Muscle layer of duodenum (tissue), 2 donors: Measurements from ENCODE around the gene SHROOM3.
"Not testable (repeated sequence)": the region's sequence is repeated elsewhere in the genome, so short reads cannot be mapped to it uniquely, and the experiment has no call there.

ENCODE experiments used
- H3K27ac ChIP-seq: one replicate; pipeline ENCODE4 v1.7.0; 2013; ENCODE audit warnings: mild to moderate bottlenecking, low read length
- H3K27me3 ChIP-seq: one replicate; pipeline ENCODE4 v1.7.0; 2013; ENCODE audit warnings: low read depth, mild to moderate bottlenecking, control low read depth, low read length
- H3K36me3 ChIP-seq, 2 donors: one replicate each; pipeline ENCODE4 v1.7.0; 2013; ENCODE audit warnings: low read length in 2 of 2, control low read depth in 1 of 2, mild to moderate bottlenecking in 1 of 2; ENCODE audit not compliant: insufficient read depth in 2 of 2, control insufficient read depth in 1 of 2
- H3K4me1 ChIP-seq, 2 donors: one replicate each; pipeline ENCODE4 v1.7.0; 2013; ENCODE audit warnings: low read length in 2 of 2, mild to moderate bottlenecking in 2 of 2, control low read depth in 1 of 2, moderate library complexity in 1 of 2; ENCODE audit not compliant: insufficient read depth in 2 of 2, control insufficient read depth in 1 of 2
- H3K4me3 ChIP-seq, 2 donors: one replicate each; pipeline ENCODE4 v1.7.0; 2013; ENCODE audit warnings: low read length in 2 of 2, low read depth in 1 of 2, mild to moderate bottlenecking in 1 of 2
- H3K9me3 ChIP-seq, 2 donors: one replicate each; pipeline ENCODE4 v1.7.0; 2013; ENCODE audit warnings: low read length in 2 of 2, control low read depth in 1 of 2, mild to moderate bottlenecking in 1 of 2; ENCODE audit not compliant: control insufficient read depth in 1 of 2
- donor health status: healthy.

The SHROOM3 gene

GRCh38 chr4:76723373-76723772 lies 288.3 kb downstream of the SHROOM3 start:
- peaks cover 0 to 4% of the 10 kb centered on the region in 2 donors for H3K4me1 ChIP-seq
- no peaks in the 10 kb centered on the region for H3K27me3 ChIP-seq
- H3K36me3 ChIP-seq = no peaks in the 10 kb centered on the region
- H3K9me3 ChIP-seq = no peaks in the 10 kb centered on the region
- H3K4me3 ChIP-seq = no peak overlapping the region
- peak overlapping the region; percentile 16 for H3K27ac ChIP-seq

GRCh38 chr4:76723924-76724323 lies 288.9 kb downstream of the SHROOM3 start:
- H3K27me3 ChIP-seq = no peaks in the 10 kb centered on the region
- H3K36me3 ChIP-seq = no peaks in the 10 kb centered on the region
- no peaks in the 10 kb centered on the region for H3K9me3 ChIP-seq
- peak overlapping the region; percentile 16 for H3K27ac ChIP-seq
- H3K4me1 ChIP-seq = peaks cover 0 to 4% of the 10 kb centered on the region in 2 donors
- H3K4me3 ChIP-seq = no peak overlapping the region

GRCh38 chr4:76725039-76725438 lies 290.0 kb downstream of the SHROOM3 start:
- Histone ChIP-seq H3K27me3 (no peaks in the 10 kb centered on the region), H3K4me1 (peaks cover 0 to 4% of the 10 kb centered on the region in 2 donors), H3K27ac (no peak overlapping the region), H3K9me3 (no peaks in the 10 kb centered on the region), H3K4me3 (no peak overlapping the region), H3K36me3 (no peaks in the 10 kb centered on the region)

- no peak overlapping the region for H3K4me3 ChIP-seq
- H3K4me1 ChIP-seq = peaks cover 0 to 4% of the 10 kb centered on the region in 2 donors
- H3K9me3 ChIP-seq = no peaks in the 10 kb centered on the region
- no peaks in the 10 kb centered on the region for H3K27me3 ChIP-seq
- no peak overlapping the region for H3K27ac ChIP-seq
- H3K36me3 ChIP-seq = no peaks in the 10 kb centered on the region
These were observed 291.1 kb downstream of the SHROOM3 start for GRCh38 chr4:76726176-76726575.

GRCh38 chr4:76726631-76727030 lies 291.6 kb downstream of the SHROOM3 start:
- peaks cover 0 to 4% of the 10 kb centered on the region in 2 donors for H3K4me1 ChIP-seq
- no peak overlapping the region for H3K27ac ChIP-seq
- no peak overlapping the region for H3K4me3 ChIP-seq
- H3K36me3 ChIP-seq = no peaks in the 10 kb centered on the region
- no peaks in the 10 kb centered on the region for H3K9me3 ChIP-seq
- no peaks in the 10 kb centered on the region for H3K27me3 ChIP-seq

GRCh38 chr4:76727934-76728333 lies 292.9 kb downstream of the SHROOM3 start:
- not testable (repeated sequence) for H3K36me3 ChIP-seq, H3K27me3 ChIP-seq, H3K27ac ChIP-seq, H3K9me3 ChIP-seq, H3K4me1 ChIP-seq, H3K4me3 ChIP-seq

GRCh38 chr4:76729460-76729859 lies 294.4 kb downstream of the SHROOM3 start:
- Histone ChIP-seq H3K27ac (no peak overlapping the region), H3K36me3 (no peaks in the 10 kb centered on the region), H3K9me3 (no peaks in the 10 kb centered on the region), H3K4me3 (no peak overlapping the region), H3K27me3 (no peaks in the 10 kb centered on the region), H3K4me1 (peaks cover 0 to 5% of the 10 kb centered on the region in 2 donors)

- peaks cover 0 to 5% of the 10 kb centered on the region in 2 donors for H3K4me1 ChIP-seq
- no peak overlapping the region for H3K27ac ChIP-seq
- H3K4me3 ChIP-seq = no peak overlapping the region
- no peaks in the 10 kb centered on the region for H3K9me3 ChIP-seq
- H3K36me3 ChIP-seq = no peaks in the 10 kb centered on the region
- H3K27me3 ChIP-seq = no peaks in the 10 kb centered on the region
These were observed 295.0 kb downstream of the SHROOM3 start for GRCh38 chr4:76729980-76730379.

GRCh38 chr4:76732246-76732645 lies 297.2 kb downstream of the SHROOM3 start:
- H3K4me3 ChIP-seq = no peak overlapping the region
- peaks cover 6 to 7% of the 10 kb centered on the region in 2 donors for H3K4me1 ChIP-seq
- peak overlapping the region; percentile 5 for H3K27ac ChIP-seq
- H3K36me3 ChIP-seq = no peaks in the 10 kb centered on the region
- H3K27me3 ChIP-seq = no peaks in the 10 kb centered on the region
- no peaks in the 10 kb centered on the region for H3K9me3 ChIP-seq

GRCh38 chr4:76733068-76733771 lies 298.2 kb downstream of the SHROOM3 start:
- H3K4me1 ChIP-seq = peaks cover 15 to 17% of the 10 kb centered on the region in 2 donors
- H3K9me3 ChIP-seq = no peaks in the 10 kb centered on the region
- no peaks in the 10 kb centered on the region for H3K36me3 ChIP-seq
- H3K27me3 ChIP-seq = no peaks in the 10 kb centered on the region
- H3K4me3 ChIP-seq = no peak overlapping the region
- H3K27ac ChIP-seq = no peak overlapping the region

GRCh38 chr4:76736414-76736813 lies 301.4 kb downstream of the SHROOM3 start:
- H3K4me1 ChIP-seq = peaks cover 23 to 32% of the 10 kb centered on the region in 2 donors
- H3K27ac ChIP-seq = peak overlapping the region; percentile 95
- no peaks in the 10 kb centered on the region for H3K9me3 ChIP-seq
- no peaks in the 10 kb centered on the region for H3K27me3 ChIP-seq
- no peaks in the 10 kb centered on the region for H3K36me3 ChIP-seq
- H3K4me3 ChIP-seq = no peak overlapping the region

GRCh38 chr4:76737180-76737579 lies 302.2 kb downstream of the SHROOM3 start:
- peak overlapping the region; percentile 95 for H3K27ac ChIP-seq

More at GRCh38 chr4:76737180-76737579, 302.2 kb downstream of the SHROOM3 start:
- H3K4me3 ChIP-seq = no peak overlapping the region
- no peaks in the 10 kb centered on the region for H3K36me3 ChIP-seq
- H3K4me1 ChIP-seq = peaks cover 23 to 32% of the 10 kb centered on the region in 2 donors
- no peaks in the 10 kb centered on the region for H3K27me3 ChIP-seq
- H3K9me3 ChIP-seq = no peaks in the 10 kb centered on the region
